IMR-90 (cell line): ENCODE results near the gene HERC5. TPM values are rescaled to one million over a fixed set of nuclear protein-coding genes. Genes with fewer than 3 reads are reported as not detected.

Experiments
- ATAC-seq: fragments of 200-7000 bp; cut with Tn5 transposase; 2 replicates; pipeline ENCODE4 v1.9.1; 2020; ENCODE audit warnings: low read depth, mild to moderate bottlenecking, moderate library complexity
- BruUV-seq: library from RNA; stranded (reverse); fragments of 400-500 nt; replicated peaks from 2 replicates; lab custom pipeline; 2021; lab: Mats Ljungman, UMichigan
- CTCF ChIA-PET: fragments of 300-600 bp; formaldehyde crosslinking; extraction: SDS; loops from one replicate; lab custom pipeline; 2021; ENCODE audit warnings: antibody characterized with exemption; lab: Yijun Ruan, JAX
- POLR2A ChIA-PET: fragments of 300-600 bp; sonication (Branson Sonifier 250); formaldehyde crosslinking; loops from one replicate; lab custom pipeline; 2022; ENCODE audit warnings: antibody characterized with exemption; ENCODE audit not compliant: unreplicated experiment; lab: Charles Lee
- DNase-seq: peaks from one replicate; pipeline ENCODE4 v3.0.0; 2013
- H2AFZ ChIP-seq: replicated peaks from 2 replicates; pipeline ENCODE3; 2013; ENCODE audit warnings: low read length, mild to moderate bottlenecking; ENCODE audit not compliant: poor library complexity
- H2AK5ac ChIP-seq: 2 replicates; pipeline ENCODE4 v1.6.1; 2013; ENCODE audit warnings: low read depth, low read length, inconsistent platforms
- H2AK9ac ChIP-seq: replicated peaks from 2 replicates; pipeline ENCODE3; 2013; ENCODE audit warnings: mild to moderate bottlenecking, low read depth, low read length, moderate library complexity; ENCODE audit not compliant: poor library complexity
- H2BK120ac ChIP-seq: 2 replicates; pipeline ENCODE4 v1.6.1; 2013; ENCODE audit warnings: low read depth, low read length, inconsistent platforms
- H2BK15ac ChIP-seq: 3 replicates; pipeline ENCODE4 v1.6.1; 2013; ENCODE audit warnings: low read depth, low read length, inconsistent platforms
- H2BK20ac ChIP-seq: 2 replicates; pipeline ENCODE4 v1.6.1; 2013; ENCODE audit warnings: low read depth, mild to moderate bottlenecking, inconsistent platforms, low read length, moderate library complexity
- H2BK5ac ChIP-seq: 2 replicates; pipeline ENCODE4 v1.6.1; 2013; ENCODE audit warnings: mild to moderate bottlenecking, low read depth, low read length, inconsistent platforms; ENCODE audit not compliant: poor library complexity, severe bottlenecking
- H3K14ac ChIP-seq: replicated peaks from 2 replicates; pipeline ENCODE4 v1.6.1; 2013; ENCODE audit warnings: low read depth, low read length, inconsistent platforms
- H3K18ac ChIP-seq: 2 replicates; pipeline ENCODE4 v1.6.1; 2013; ENCODE audit warnings: low read depth, low read length, control low read depth
- H3K23ac ChIP-seq: 2 replicates; pipeline ENCODE4 v1.6.1; 2013; ENCODE audit warnings: low read depth, low read length, inconsistent platforms
- H3K27ac ChIP-seq: 2 replicates; pipeline ENCODE4 v1.5.1; 2013; ENCODE audit warnings: mild to moderate bottlenecking, control low read depth, low read length; ENCODE audit not compliant: insufficient read depth
- H3K27me3 ChIP-seq: 2 replicates; pipeline ENCODE4 v1.6.1; 2013; ENCODE audit warnings: low read length; ENCODE audit not compliant: control insufficient read depth, insufficient read depth
- H3K36me3 ChIP-seq: 2 replicates; pipeline ENCODE4 v1.6.1; 2013; ENCODE audit warnings: low read length, mixed read lengths; ENCODE audit not compliant: control insufficient read depth, insufficient read depth
- H3K4ac ChIP-seq: 2 replicates; pipeline ENCODE4 v1.6.1; 2013; ENCODE audit warnings: low read depth, low read length, inconsistent platforms
- H3K4me1 ChIP-seq: 2 replicates; pipeline ENCODE4 v1.6.1; 2013; ENCODE audit warnings: low read length, mixed read lengths; ENCODE audit not compliant: control insufficient read depth, insufficient read depth
- H3K4me2 ChIP-seq: 2 replicates; pipeline ENCODE4 v1.6.1; 2013; ENCODE audit warnings: low read depth, mild to moderate bottlenecking, control low read depth, low read length, moderate library complexity
- H3K4me3 ChIP-seq: 2 replicates; pipeline ENCODE4 v1.5.1; 2013; ENCODE audit warnings: low read depth, mild to moderate bottlenecking, control low read depth, low read length, moderate library complexity; ENCODE audit not compliant: insufficient read depth
- H3K56ac ChIP-seq: 2 replicates; pipeline ENCODE4 v1.6.1; 2013; ENCODE audit warnings: low read length, inconsistent platforms; ENCODE audit not compliant: insufficient read depth; ENCODE audit errors: extremely low read depth
- H3K79me1 ChIP-seq, 2 experiments: 2 replicates each; pipeline ENCODE4 v1.6.1; 2013; ENCODE audit warnings: low read length in 2 of 2, inconsistent platforms in 1 of 2, low read depth in 1 of 2
- H3K9ac ChIP-seq: 2 replicates; pipeline ENCODE4 v1.6.1; 2013; ENCODE audit warnings: low read depth, low read length, control low read depth
- H3K9me1 ChIP-seq: 2 replicates; pipeline ENCODE4 v1.6.1; 2013; ENCODE audit warnings: low read length, inconsistent platforms; ENCODE audit not compliant: insufficient read depth
- H3K9me3 ChIP-seq: 2 replicates; pipeline ENCODE4 v1.6.1; 2013; ENCODE audit warnings: low read length; ENCODE audit not compliant: control insufficient read depth, insufficient read depth
- H4K20me1 ChIP-seq: 2 replicates; pipeline ENCODE4 v1.6.1; 2013; ENCODE audit warnings: low read length, inconsistent platforms; ENCODE audit not compliant: insufficient read depth
- H4K5ac ChIP-seq: 2 replicates; pipeline ENCODE4 v1.6.1; 2013; ENCODE audit warnings: mild to moderate bottlenecking, low read depth, low read length, control low read depth
- H4K8ac ChIP-seq, 2 experiments: 2 replicates each; pipeline ENCODE4 v1.6.1; 2013; ENCODE audit warnings: low read depth in 2 of 2, low read length in 2 of 2, control low read depth in 1 of 2, inconsistent platforms in 1 of 2
- H4K91ac ChIP-seq: 2 replicates; pipeline ENCODE4 v1.6.1; 2013; ENCODE audit warnings: low read depth, low read length, inconsistent platforms; ENCODE audit not compliant: insufficient read depth
- BHLHE40 ChIP-seq: fragments of 150-350 bp; IDR thresholded peaks from 2 replicates; pipeline ENCODE4 v1.6.1; 2016; ENCODE audit warnings: mild to moderate bottlenecking, low read depth, low read length
- CEBPB ChIP-seq: IDR thresholded peaks from 2 replicates; pipeline ENCODE4 v1.6.1; 2012; ENCODE audit warnings: low read depth, low read length, improper control_type of control experiment
- CHD1 ChIP-seq: IDR thresholded peaks from 2 replicates; pipeline ENCODE4 v1.6.1; 2012; ENCODE audit warnings: low read depth, low read length, improper control_type of control experiment
- ELK1 ChIP-seq: fragments of 150-350 bp; IDR thresholded peaks from 2 replicates; pipeline ENCODE4 v1.6.1; 2016; ENCODE audit warnings: low read depth, mild to moderate bottlenecking, low read length, moderate library complexity, borderline replicate concordance
- FOS ChIP-seq: fragments of 150-350 bp; IDR thresholded peaks from 2 replicates; pipeline ENCODE4 v1.6.1; 2016; ENCODE audit warnings: low read depth, low read length
- MAFK ChIP-seq: IDR thresholded peaks from 2 replicates; pipeline ENCODE4 v1.6.1; 2012; ENCODE audit warnings: low read depth, low read length, improper control_type of control experiment
- MAZ ChIP-seq: IDR thresholded peaks from 2 replicates; pipeline ENCODE4 v1.6.1; 2012; ENCODE audit warnings: low read depth, mild to moderate bottlenecking, low read length, improper control_type of control experiment, moderate library complexity, borderline replicate concordance
- MXI1 ChIP-seq: IDR thresholded peaks from 2 replicates; pipeline ENCODE4 v1.6.1; 2012; ENCODE audit warnings: low read depth, mild to moderate bottlenecking, low read length, moderate library complexity, borderline replicate concordance
- NFE2L2 ChIP-seq: fragments of 150-350 bp; IDR thresholded peaks from 2 replicates; pipeline ENCODE4 v1.6.1; 2016; ENCODE audit warnings: low read depth, mild to moderate bottlenecking, low read length
- POLR2A ChIP-seq: IDR thresholded peaks from 2 replicates; pipeline ENCODE4 v1.6.1; 2012; ENCODE audit warnings: mild to moderate bottlenecking, low read depth, low read length
- RAD21 ChIP-seq: IDR thresholded peaks from 2 replicates; pipeline ENCODE4 v1.6.1; 2012; ENCODE audit warnings: low read length, improper control_type of control experiment
- RCOR1 ChIP-seq: IDR thresholded peaks from 2 replicates; pipeline ENCODE4 v1.6.1; 2012; ENCODE audit warnings: mild to moderate bottlenecking, low read length, improper control_type of control experiment; ENCODE audit not compliant: insufficient replicate concordance
- RFX5 ChIP-seq: IDR thresholded peaks from 2 replicates; pipeline ENCODE4 v1.8.0; 2012; ENCODE audit warnings: low read depth, mild to moderate bottlenecking, low read length, moderate library complexity
- SMC3 ChIP-seq: fragments of 150-350 bp; IDR thresholded peaks from 2 replicates; pipeline ENCODE4 v1.6.1; 2016; ENCODE audit warnings: low read depth, mild to moderate bottlenecking, antibody characterized with exemption, low read length, moderate library complexity
- USF2 ChIP-seq: fragments of 150-350 bp; IDR thresholded peaks from 2 replicates; pipeline ENCODE4 v1.6.1; 2017; ENCODE audit warnings: mild to moderate bottlenecking, antibody characterized with exemption, low read length, low read depth
- WGBS, 2 experiments: methylation state at CpG; one replicate each; pipeline versions ENCODE4 v1.1.5 to v1.1.7; 2013; ENCODE audit warnings: missing lambda C conversion rate in 2 of 2; ENCODE audit not compliant: insufficient read length in 1 of 2; ENCODE audit errors: extremely low coverage in 2 of 2; 5-methylcytosine and 5-hydroxymethylcytosine counted together
- dilution Hi-C: fragments of 300-500 bp; cut with HindIII; formaldehyde crosslinking; loops from one replicate; pipeline ENCODE4 v1.14.3; 2018; ENCODE audit warnings: low sequenced_read_pairs; ENCODE audit not compliant: unreplicated experiment
- in situ Hi-C: fragments of 300-500 bp; cut with MboI; formaldehyde crosslinking; loops from 3 replicates; pipeline ENCODE4 v1.14.3; 2019; ENCODE audit warnings: low sequenced_read_pairs, inconsistent platforms, mixed read lengths
- intact Hi-C: fragments of 100-400 bp; cut with micrococcal nuclease; formaldehyde crosslinking; loops from 2 replicates; pipeline ENCODE4 v1.10.0; 2022
- polyA plus RNA-seq, 3 experiments: library from polyadenylated mRNA; depleted of rRNA; stranded (reverse); fragments of >200 nt; gene quantifications; 2 replicates each; pipeline ENCODE4 v1.2.3, GENCODE V29; 2012; ENCODE audit warnings: low replicate concordance in 1 of 3
- total RNA-seq: library from RNA; depleted of rRNA; stranded (reverse); fragments of >200 nt; gene quantifications from 2 replicates; pipeline ENCODE4 v1.2.3, GENCODE V29; 2012
- TF ChIP-seq, protein P1 (sequence below): conservative IDR thresholded peaks from 2 replicates; pipeline ENCODE4 v1.5.1; 2012; ENCODE audit warnings: mild to moderate bottlenecking, low read depth, low read length, improper control_type of control experiment

Gene HERC5
- total and polyA plus RNA-seq, 2 of the 4 experiments (the other 2 are of a cell fraction), result under 0.01 TPM; not detected in 1

- in situ Hi-C loops, result no loop called here
These were observed 10.5 kb downstream of the HERC5 start for GRCh38 chr4:88467392-88467791.

More at GRCh38 chr4:88467392-88467791, 10.5 kb downstream of the HERC5 start:
- H3K9me1 ChIP-seq, result no peaks in the 10 kb centered on the region
- dilution Hi-C loops (no loop called here), intact Hi-C loops (no loop called here)
- ATAC-seq, result no peak
- H3K27me3 ChIP-seq, result peaks cover 2% of the 10 kb centered on the region
- H2AK9ac ChIP-seq, result no peak overlapping the region
- H3K18ac ChIP-seq, result no peak overlapping the region
- no peak overlapping the region for H2AK5ac ChIP-seq
- H3K27ac ChIP-seq, result no peak overlapping the region
- no peaks in the 10 kb centered on the region for H3K4me1 ChIP-seq
- H3K56ac ChIP-seq, result no peak overlapping the region
- H3K23ac ChIP-seq, result no peak overlapping the region
- H2BK5ac ChIP-seq, result no peak overlapping the region
- H3K4me2 ChIP-seq, result no peak overlapping the region
- no peak for TF ChIP-seq POLR2A
- TF ChIP-seq NFE2L2, result no peak
- no peak for TF ChIP-seq CEBPB
- TF ChIP-seq MAFK, result no peak
- TF ChIP-seq MAZ, result no peak
- TF ChIP-seq RFX5, result no peak
- TF ChIP-seq USF2, result no peak
- no peak for TF ChIP-seq FOS
- TF ChIP-seq RCOR1, result no peak
- TF ChIP-seq BHLHE40, result no peak
- TF ChIP-seq SMC3, result no peak
- TF ChIP-seq MXI1, result no peak
- no peak for TF ChIP-seq ELK1
- no peak for TF ChIP-seq RAD21
- no peak for TF ChIP-seq CHD1
- TF ChIP-seq, protein P1, sequence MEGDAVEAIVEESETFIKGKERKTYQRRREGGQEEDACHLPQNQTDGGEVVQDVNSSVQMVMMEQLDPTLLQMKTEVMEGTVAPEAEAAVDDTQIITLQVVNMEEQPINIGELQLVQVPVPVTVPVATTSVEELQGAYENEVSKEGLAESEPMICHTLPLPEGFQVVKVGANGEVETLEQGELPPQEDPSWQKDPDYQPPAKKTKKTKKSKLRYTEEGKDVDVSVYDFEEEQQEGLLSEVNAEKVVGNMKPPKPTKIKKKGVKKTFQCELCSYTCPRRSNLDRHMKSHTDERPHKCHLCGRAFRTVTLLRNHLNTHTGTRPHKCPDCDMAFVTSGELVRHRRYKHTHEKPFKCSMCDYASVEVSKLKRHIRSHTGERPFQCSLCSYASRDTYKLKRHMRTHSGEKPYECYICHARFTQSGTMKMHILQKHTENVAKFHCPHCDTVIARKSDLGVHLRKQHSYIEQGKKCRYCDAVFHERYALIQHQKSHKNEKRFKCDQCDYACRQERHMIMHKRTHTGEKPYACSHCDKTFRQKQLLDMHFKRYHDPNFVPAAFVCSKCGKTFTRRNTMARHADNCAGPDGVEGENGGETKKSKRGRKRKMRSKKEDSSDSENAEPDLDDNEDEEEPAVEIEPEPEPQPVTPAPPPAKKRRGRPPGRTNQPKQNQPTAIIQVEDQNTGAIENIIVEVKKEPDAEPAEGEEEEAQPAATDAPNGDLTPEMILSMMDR, result no peak
- H4K8ac ChIP-seq, result no peak overlapping the region
- no CpG with 5 or more reads among the region's 2 CpGs for WGBS, 2 experiments
- ChIA-PET POLR2A (no interaction called here), CTCF (no interaction called here)
- no peak overlapping the region for H3K9ac ChIP-seq
- H4K20me1 ChIP-seq, result no peaks in the 10 kb centered on the region
- H4K5ac ChIP-seq, result no peak overlapping the region
- no TSS peak for BruUV-seq
- H2BK15ac ChIP-seq, result no peak overlapping the region
- no peaks in the 10 kb centered on the region for H3K9me3 ChIP-seq
- no peak overlapping the region for H4K91ac ChIP-seq
- H3K36me3 ChIP-seq, result no peaks in the 10 kb centered on the region
- H2AFZ ChIP-seq, result no peak overlapping the region
- H2BK120ac ChIP-seq, result no peak overlapping the region
- no peak overlapping the region for H3K4ac ChIP-seq
- H3K4me3 ChIP-seq, result no peak overlapping the region
- no peak overlapping the region for H3K14ac ChIP-seq
- DNase-seq, result no peak
- H2BK20ac ChIP-seq, result no peak overlapping the region
- H3K79me1 ChIP-seq, result no peaks in the 10 kb centered on the region
